Measurements from ENCODE around the gene ATP6V1G2. TPM values are rescaled to one million over a fixed set of nuclear protein-coding genes. Genes with fewer than 3 reads are reported as not detected.
"Not testable (repeated sequence)": the region's sequence is repeated elsewhere in the genome, so short reads cannot be mapped to it uniquely, and the experiment has no call there.

Gene ATP6V1G2
- total RNA-seq, 2 experiments from 2014 or later, result 3.8 to 14.1 TPM

DNA sequence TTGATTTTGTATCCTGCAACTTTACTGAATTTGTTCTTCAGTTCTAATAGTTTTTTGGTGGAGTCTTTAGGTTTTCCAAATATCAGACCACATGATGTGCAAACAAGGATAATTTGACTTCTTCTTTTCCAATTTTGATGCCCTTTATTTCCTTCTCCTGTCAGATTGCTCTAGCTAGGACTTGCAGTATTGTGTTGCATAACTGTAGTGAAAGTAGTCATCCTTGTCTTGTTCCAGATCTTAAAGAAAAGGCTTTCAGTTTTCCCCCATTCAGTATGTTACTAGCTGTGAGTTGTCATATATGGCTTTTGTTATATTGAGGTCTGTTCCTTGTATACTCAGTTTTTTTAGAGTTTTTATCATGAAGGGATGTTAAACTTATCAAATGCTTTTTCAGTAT lies 43.8 kb downstream of the ATP6V1G2 start:
- no peaks in the 10 kb centered on the region for H3K9me3 ChIP-seq (ENCODE audit: low read length)
- H3K9me2 ChIP-seq (ENCODE audit: insufficient read depth, low read length), result no peaks in the 10 kb centered on the region
- peaks cover 48% of the 10 kb centered on the region for H3K36me3 ChIP-seq (ENCODE audit: insufficient read depth, low read length)
- no peak for TF ChIP-seq EZH2phosphoT487 (IDR thresholded peaks at IDR 0.05; ENCODE audit: borderline replicate concordance, low read depth, low read length)
- TF ChIP-seq, protein P1, sequence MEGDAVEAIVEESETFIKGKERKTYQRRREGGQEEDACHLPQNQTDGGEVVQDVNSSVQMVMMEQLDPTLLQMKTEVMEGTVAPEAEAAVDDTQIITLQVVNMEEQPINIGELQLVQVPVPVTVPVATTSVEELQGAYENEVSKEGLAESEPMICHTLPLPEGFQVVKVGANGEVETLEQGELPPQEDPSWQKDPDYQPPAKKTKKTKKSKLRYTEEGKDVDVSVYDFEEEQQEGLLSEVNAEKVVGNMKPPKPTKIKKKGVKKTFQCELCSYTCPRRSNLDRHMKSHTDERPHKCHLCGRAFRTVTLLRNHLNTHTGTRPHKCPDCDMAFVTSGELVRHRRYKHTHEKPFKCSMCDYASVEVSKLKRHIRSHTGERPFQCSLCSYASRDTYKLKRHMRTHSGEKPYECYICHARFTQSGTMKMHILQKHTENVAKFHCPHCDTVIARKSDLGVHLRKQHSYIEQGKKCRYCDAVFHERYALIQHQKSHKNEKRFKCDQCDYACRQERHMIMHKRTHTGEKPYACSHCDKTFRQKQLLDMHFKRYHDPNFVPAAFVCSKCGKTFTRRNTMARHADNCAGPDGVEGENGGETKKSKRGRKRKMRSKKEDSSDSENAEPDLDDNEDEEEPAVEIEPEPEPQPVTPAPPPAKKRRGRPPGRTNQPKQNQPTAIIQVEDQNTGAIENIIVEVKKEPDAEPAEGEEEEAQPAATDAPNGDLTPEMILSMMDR (conservative IDR thresholded peaks at IDR 0.05; ENCODE audit: low read length), result no peak
- H3K4me2 ChIP-seq (ENCODE audit: low read length), result no peak overlapping the region
- intact Hi-C loops (cut with micrococcal nuclease; ENCODE audit: unreplicated experiment), result no loop called here
- H4K20me1 ChIP-seq (ENCODE audit: insufficient read depth, low read length), result no peaks in the 10 kb centered on the region; the same call in 1 of the 2 replicates
- POLR2A ChIA-PET, result interaction anchor here (1.3 kb wide), 1 partner anchor 39 kb away, joined by 6 read pairs; the partner anchor contains the start of gene DDX39B
- BruUV-seq (replicated peaks), result no TSS peak
- CTCF ChIA-PET (ENCODE audit: unreplicated experiment), result no interaction called here
- peaks cover 3% of the 10 kb centered on the region for H3K4me1 ChIP-seq (ENCODE audit: insufficient read depth, low read length, poor library complexity, severe bottlenecking)
- H3K79me2 ChIP-seq (ENCODE audit: insufficient read depth, low read depth, low read length), result peaks cover 69% of the 10 kb centered on the region
- no peak overlapping the region for H3K27ac ChIP-seq (ENCODE audit: low read depth, low read length, poor library complexity, severe bottlenecking)
- H3K4me3 ChIP-seq (ENCODE audit: low read depth, low read length, poor library complexity, severe bottlenecking), result no peak overlapping the region
- no peak for DNase-seq (ENCODE audit: low spot score)
- no peak overlapping the region for H2AFZ ChIP-seq (ENCODE audit: low read length)

DNA sequence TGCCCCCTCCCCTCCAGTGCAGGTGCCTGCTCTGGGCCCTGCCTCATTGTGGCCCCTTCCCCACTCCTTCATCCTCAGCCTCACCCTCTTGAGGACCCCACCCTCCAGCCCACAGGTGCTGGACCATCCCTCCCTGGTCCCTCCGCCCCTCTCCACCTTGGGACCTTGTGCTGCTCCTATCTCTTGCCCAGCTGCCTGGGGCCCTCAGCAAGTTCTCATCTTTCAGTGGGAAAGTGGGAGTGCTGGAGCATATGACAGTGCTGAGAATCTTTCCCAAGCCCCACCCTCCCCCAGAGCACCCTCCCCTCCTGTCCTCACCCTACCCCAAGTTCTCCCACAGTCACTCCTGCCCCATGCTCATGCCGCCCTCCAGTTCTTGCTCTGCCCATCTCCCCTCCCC lies 46.8 kb downstream of the ATP6V1G2 start:
- H3K9me2 ChIP-seq (ENCODE audit: insufficient read depth, low read length); CTCF ChIA-PET (ENCODE audit: unreplicated experiment); DNase-seq (ENCODE audit: low spot score); H2AFZ ChIP-seq (ENCODE audit: low read length); H3K4me3 ChIP-seq (ENCODE audit: low read depth, low read length, poor library complexity, severe bottlenecking); BruUV-seq (replicated peaks); H3K9me3 ChIP-seq (ENCODE audit: low read length); H4K20me1 ChIP-seq (ENCODE audit: insufficient read depth, low read length); H3K27ac ChIP-seq (ENCODE audit: low read depth, low read length, poor library complexity, severe bottlenecking); POLR2A ChIA-PET: not testable (repeated sequence)
- Histone ChIP-seq H3K4me1 (ENCODE audit: insufficient read depth, low read length, poor library complexity, severe bottlenecking) (peaks cover 13% of the 10 kb centered on the region), H3K36me3 (ENCODE audit: insufficient read depth, low read length) (peaks cover 23% of the 10 kb centered on the region), H3K4me2 (ENCODE audit: low read length) (peak overlapping the region; percentile 28; the same call in 1 of the 2 replicates), H3K79me2 (ENCODE audit: insufficient read depth, low read depth, low read length) (peaks cover 90% of the 10 kb centered on the region)
- intact Hi-C loops (cut with micrococcal nuclease; ENCODE audit: unreplicated experiment), result loop anchor here (10.0 kb wide), 2 partner anchors 335 to 815 kb away; partner anchors contain the start of gene PPP1R18

DNA sequence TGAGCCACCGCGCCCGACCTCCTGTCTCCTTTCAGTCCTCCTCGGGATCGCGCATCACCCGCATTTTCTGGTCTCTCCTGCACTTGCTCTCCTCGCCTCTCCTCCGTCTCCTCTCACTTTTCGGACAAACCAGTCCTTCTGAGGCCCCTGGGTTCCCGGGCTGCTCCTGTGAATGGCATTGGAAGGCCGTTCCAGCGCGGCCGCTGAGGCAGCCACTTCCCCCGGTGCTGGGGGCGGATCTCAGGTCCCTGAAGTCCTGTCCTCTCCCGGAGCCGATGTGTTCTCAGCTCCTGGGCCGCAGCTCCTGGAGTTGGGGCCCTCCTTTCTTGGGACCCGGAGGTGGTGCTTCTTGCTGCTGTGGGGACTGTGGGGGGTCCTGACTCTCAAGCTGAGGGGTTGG lies 47.7 kb downstream of the ATP6V1G2 start:
- ChIA-PET CTCF (ENCODE audit: unreplicated experiment) (no interaction called here), POLR2A (no interaction called here)
- peaks cover 13% of the 10 kb centered on the region for H3K4me1 ChIP-seq (ENCODE audit: insufficient read depth, low read length, poor library complexity, severe bottlenecking)
- no peak overlapping the region for H2AFZ ChIP-seq (ENCODE audit: low read length)
- intact Hi-C loops (cut with micrococcal nuclease; ENCODE audit: unreplicated experiment), result loop anchor here (10.0 kb wide), 2 partner anchors 336 to 814 kb away; partner anchors contain the start of gene PPP1R18
- H3K9me2 ChIP-seq (ENCODE audit: insufficient read depth, low read length), result no peaks in the 10 kb centered on the region
- peaks cover 81% of the 10 kb centered on the region for H3K79me2 ChIP-seq (ENCODE audit: insufficient read depth, low read depth, low read length)
- H4K20me1 ChIP-seq (ENCODE audit: insufficient read depth, low read length), result no peaks in the 10 kb centered on the region
- no peak for DNase-seq (ENCODE audit: low spot score)
- H3K36me3 ChIP-seq (ENCODE audit: insufficient read depth, low read length), result peaks cover 23% of the 10 kb centered on the region
- H3K4me3 ChIP-seq (ENCODE audit: low read depth, low read length, poor library complexity, severe bottlenecking), result no peak overlapping the region
- no peaks in the 10 kb centered on the region for H3K9me3 ChIP-seq (ENCODE audit: low read length)
- H3K27ac ChIP-seq (ENCODE audit: low read depth, low read length, poor library complexity, severe bottlenecking), result no peak overlapping the region
- no TSS peak for BruUV-seq (replicated peaks)
- peak overlapping the region; percentile 28; the same call in 1 of the 2 replicates for H3K4me2 ChIP-seq (ENCODE audit: low read length)
- TF ChIP-seq, protein P1 (conservative IDR thresholded peaks at IDR 0.05; ENCODE audit: low read length), result no peak
- no peak for TF ChIP-seq EZH2phosphoT487 (IDR thresholded peaks at IDR 0.05; ENCODE audit: borderline replicate concordance, low read depth, low read length)

Measured in OCI-LY7 (cell line).